ENCODE data around the gene ANO7.

The ANO7 gene

GRCh38 chr2:241215421-241215820 is 26.9 kb downstream of the ANO7 start:
- no peak overlapping the region for H3K4me3 ChIP-seq (ENCODE audit: low read depth, low read length)
- TF ChIP-seq, protein P1, sequence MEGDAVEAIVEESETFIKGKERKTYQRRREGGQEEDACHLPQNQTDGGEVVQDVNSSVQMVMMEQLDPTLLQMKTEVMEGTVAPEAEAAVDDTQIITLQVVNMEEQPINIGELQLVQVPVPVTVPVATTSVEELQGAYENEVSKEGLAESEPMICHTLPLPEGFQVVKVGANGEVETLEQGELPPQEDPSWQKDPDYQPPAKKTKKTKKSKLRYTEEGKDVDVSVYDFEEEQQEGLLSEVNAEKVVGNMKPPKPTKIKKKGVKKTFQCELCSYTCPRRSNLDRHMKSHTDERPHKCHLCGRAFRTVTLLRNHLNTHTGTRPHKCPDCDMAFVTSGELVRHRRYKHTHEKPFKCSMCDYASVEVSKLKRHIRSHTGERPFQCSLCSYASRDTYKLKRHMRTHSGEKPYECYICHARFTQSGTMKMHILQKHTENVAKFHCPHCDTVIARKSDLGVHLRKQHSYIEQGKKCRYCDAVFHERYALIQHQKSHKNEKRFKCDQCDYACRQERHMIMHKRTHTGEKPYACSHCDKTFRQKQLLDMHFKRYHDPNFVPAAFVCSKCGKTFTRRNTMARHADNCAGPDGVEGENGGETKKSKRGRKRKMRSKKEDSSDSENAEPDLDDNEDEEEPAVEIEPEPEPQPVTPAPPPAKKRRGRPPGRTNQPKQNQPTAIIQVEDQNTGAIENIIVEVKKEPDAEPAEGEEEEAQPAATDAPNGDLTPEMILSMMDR (IDR thresholded peaks at IDR 0.05; ENCODE audit: borderline replicate concordance, insufficient read depth, low read depth, low read length): no peak

- no peak overlapping the region for H3K4me3 ChIP-seq (ENCODE audit: low read depth, low read length)
- TF ChIP-seq, protein P1 (IDR thresholded peaks at IDR 0.05; ENCODE audit: borderline replicate concordance, insufficient read depth, low read depth, low read length): no peak
Measured at GRCh38 chr2:241216211-241216761, 27.8 kb downstream of the ANO7 start.

DNA sequence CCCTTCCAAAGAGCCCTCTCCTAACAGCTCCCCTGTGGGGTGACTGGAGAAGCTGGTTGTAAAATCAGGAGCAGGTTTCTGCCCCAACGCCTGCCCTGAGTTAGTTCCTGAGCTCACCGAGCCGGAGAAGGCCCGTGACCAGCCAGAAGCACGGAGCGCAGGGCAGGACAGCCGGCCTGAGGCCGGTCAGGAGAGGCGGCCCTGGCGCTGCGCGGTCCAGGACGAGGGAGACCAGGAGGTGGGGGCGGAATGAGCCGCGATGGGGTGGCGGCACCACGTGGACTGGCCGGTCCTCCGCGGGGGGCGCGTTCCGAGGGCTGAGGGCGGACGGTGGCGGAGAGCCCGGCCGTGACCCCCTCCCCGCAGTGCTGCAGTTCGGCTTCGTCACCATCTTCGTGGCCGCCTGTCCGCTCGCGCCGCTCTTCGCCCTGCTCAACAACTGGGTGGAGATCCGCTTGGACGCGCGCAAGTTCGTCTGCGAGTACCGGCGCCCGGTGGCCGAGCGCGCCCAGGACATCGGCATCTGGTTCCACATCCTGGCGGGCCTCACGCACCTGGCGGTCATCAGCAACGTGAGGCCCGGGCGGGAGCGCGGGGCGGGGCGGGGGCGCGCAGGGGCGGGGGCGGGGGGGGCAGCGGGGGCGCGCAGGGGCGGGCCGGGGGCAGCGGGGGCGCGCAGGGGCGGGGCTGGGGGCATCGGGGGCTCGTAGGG is 29.0 kb downstream of the ANO7 start:
- TF ChIP-seq, protein P1 (IDR thresholded peaks at IDR 0.05; ENCODE audit: borderline replicate concordance, insufficient read depth, low read depth, low read length): 0 out of 2 replicates have a peak, but pooled peaks have one; percentile 2
- peak overlapping the region; percentile 43 for H3K4me3 ChIP-seq (ENCODE audit: low read depth, low read length)

- TF ChIP-seq, protein P1 (IDR thresholded peaks at IDR 0.05; ENCODE audit: borderline replicate concordance, insufficient read depth, low read depth, low read length): 0 out of 2 replicates have a peak, but pooled peaks have one; percentile 24
- H3K4me3 ChIP-seq (ENCODE audit: low read depth, low read length): peak overlapping the region; percentile 57
Measured at GRCh38 chr2:241218131-241219029, 29.9 kb downstream of the ANO7 start.

DNA sequence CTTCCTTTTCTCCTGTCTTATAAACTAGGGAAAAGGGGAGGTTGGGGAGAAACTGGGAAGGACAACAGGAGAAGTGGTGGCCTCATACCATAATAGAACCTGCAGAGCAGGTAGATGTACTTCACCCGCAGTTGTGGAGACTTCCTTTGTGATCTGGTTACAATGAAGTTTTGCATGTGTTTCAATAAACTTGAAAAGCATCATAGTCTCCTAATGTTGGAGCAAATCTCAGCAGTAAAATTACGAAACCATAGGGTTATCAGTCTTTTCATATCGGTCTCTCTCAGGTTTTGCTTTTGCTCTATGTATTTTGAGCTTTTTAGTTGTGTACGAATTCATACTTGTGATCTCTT is 30.5 kb downstream of the ANO7 start:
- H3K4me3 ChIP-seq (ENCODE audit: low read depth, low read length): no peak overlapping the region
- TF ChIP-seq, protein P1 (IDR thresholded peaks at IDR 0.05; ENCODE audit: borderline replicate concordance, insufficient read depth, low read depth, low read length): no peak

DNA sequence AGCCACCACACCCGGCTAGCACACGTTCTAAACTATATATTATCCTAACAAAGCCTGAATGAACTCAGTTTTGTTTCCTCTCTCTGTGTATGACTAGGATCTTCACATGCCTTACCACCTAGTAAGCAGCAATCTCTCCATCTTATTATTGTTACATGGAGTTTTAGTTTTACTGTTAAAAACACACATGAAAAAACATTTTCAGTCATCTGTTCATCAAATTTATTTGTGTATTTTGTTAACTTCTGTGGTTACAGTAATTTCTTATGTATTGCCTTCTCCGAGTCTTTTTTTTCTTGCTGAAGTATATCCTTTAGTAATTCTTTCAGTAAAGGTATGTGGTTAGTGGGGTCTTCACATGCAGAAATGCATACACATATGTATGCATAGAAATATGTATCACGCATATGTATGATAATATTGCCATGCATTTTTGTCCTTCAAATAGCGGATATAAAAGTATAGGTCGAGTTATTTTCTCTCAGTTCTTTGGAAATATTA is 31.4 kb downstream of the ANO7 start:
- no peak overlapping the region for H3K4me3 ChIP-seq (ENCODE audit: low read depth, low read length)
- TF ChIP-seq, protein P1 (IDR thresholded peaks at IDR 0.05; ENCODE audit: borderline replicate concordance, insufficient read depth, low read depth, low read length): no peak
